ENCODE results near the gene PMM1. TPM values are rescaled to one million over a fixed set of nuclear protein-coding genes. Genes with fewer than 3 reads are reported as not detected.

The PMM1 gene
- total RNA-seq, 1 experiment from 2014 or later: 30.5 TPM

DNA sequence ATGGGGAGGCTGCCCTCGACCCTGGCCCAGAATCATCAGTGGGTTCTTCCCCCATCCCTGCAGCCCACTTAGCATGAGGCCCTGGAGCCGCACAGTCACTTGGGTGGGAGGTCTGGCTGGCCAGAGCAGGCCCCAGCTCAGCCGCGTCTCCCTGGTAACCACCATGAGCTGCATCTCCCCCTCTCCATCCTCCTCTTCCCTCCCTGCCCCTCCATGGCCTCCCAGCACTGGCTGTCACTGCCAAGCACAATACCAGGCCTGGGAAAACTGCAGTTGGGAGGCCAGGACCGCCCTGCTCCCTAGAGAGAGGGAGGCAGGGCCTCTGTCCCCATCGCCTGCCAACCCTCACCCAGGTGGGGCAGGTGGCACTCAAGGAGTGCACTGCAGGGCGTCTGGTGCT is 20.8 kb downstream of the PMM1 start:
- BruUV-seq (replicated peaks): no TSS peak
- Histone ChIP-seq H3K27ac (ENCODE audit: low read length) (no peak overlapping the region), H3K9me3 (ENCODE audit: control insufficient read depth, insufficient read depth, low read depth, low read length) (no peaks in the 10 kb centered on the region), H3K36me3 (ENCODE audit: control insufficient read depth, insufficient read depth, low read length) (no peaks in the 10 kb centered on the region), H3K4me3 (ENCODE audit: low read depth in 2 of 2, low read length in 2 of 2) (no peak overlapping the region), H3K4me1 (ENCODE audit: control insufficient read depth, insufficient read depth, low read length) (peaks cover 16% of the 10 kb centered on the region), H3K27me3 (ENCODE audit: control insufficient read depth, insufficient read depth, low read length) (no peaks in the 10 kb centered on the region)
- DNase-seq (ENCODE audit: low read depth, low spot score) (no peak), ATAC-seq (no peak)
- TF ChIP-seq SIN3A (IDR thresholded peaks at IDR 0.05; ENCODE audit: borderline replicate concordance, insufficient read depth, low read depth, low read length) (no peak), CTCF (IDR thresholded peaks at IDR 0.05) (no peak), REST (IDR thresholded peaks at IDR 0.05; ENCODE audit: insufficient read depth in 1 of 2, low read depth in 2 of 2, low read length in 1 of 2) (no peak), POLR2AphosphoS5 (IDR thresholded peaks at IDR 0.05; ENCODE audit: low read depth, low read length) (no peak), TCF7L2 (IDR thresholded peaks at IDR 0.05; ENCODE audit: low read depth, low read length) (no peak)
- CTCF ChIA-PET: no interaction called here
- intact Hi-C loops (cut with micrococcal nuclease; ENCODE audit: unreplicated experiment): no loop called here
- in situ Hi-C loops (cut with HindIII; ENCODE audit: low pct_unique_long_range_greater_than_20kb, low sequenced_read_pairs): no loop called here
- POLR2A ChIA-PET: no interaction called here

DNA sequence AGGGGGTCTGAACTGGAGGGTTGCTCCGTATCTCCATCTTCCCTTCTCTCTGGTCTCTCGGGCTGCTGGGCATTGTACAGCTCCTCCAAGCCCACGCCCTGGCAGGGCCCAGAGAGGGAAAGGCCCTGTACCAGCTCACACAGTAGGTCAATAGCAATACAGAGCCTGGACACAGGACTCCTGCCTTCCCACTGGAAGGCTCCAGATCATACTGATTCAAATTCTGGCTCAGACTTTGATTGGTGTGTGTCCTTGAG is 22.2 kb downstream of the PMM1 start:
- CTCF ChIA-PET: interaction anchor here (1.4 kb wide), 1 partner anchor 10 kb away, joined by 3 read pairs; no protein-coding TSS in a partner anchor
- POLR2A ChIA-PET: no interaction called here

More for the DNA sequence above, 22.2 kb downstream of the PMM1 start:
- ATAC-seq: no peak
- Histone ChIP-seq H3K27ac (ENCODE audit: low read length) (peak overlapping the region; percentile 39; the same call in 1 of the 2 replicates), H3K4me3 (ENCODE audit: low read depth in 2 of 2, low read length in 2 of 2) (no peak overlapping the region), H3K9me3 (ENCODE audit: control insufficient read depth, insufficient read depth, low read depth, low read length) (no peaks in the 10 kb centered on the region), H3K36me3 (ENCODE audit: control insufficient read depth, insufficient read depth, low read length) (no peaks in the 10 kb centered on the region), H3K27me3 (ENCODE audit: control insufficient read depth, insufficient read depth, low read length) (no peaks in the 10 kb centered on the region), H3K4me1 (ENCODE audit: control insufficient read depth, insufficient read depth, low read length) (peaks cover 30% of the 10 kb centered on the region)
- BruUV-seq (replicated peaks): no TSS peak
- intact Hi-C loops (cut with micrococcal nuclease; ENCODE audit: unreplicated experiment) (no loop called here), in situ Hi-C loops (cut with HindIII; ENCODE audit: low pct_unique_long_range_greater_than_20kb, low sequenced_read_pairs) (no loop called here)
- no peak for TF ChIP-seq CTCF (IDR thresholded peaks at IDR 0.05)
- TF ChIP-seq SIN3A (IDR thresholded peaks at IDR 0.05; ENCODE audit: borderline replicate concordance, insufficient read depth, low read depth, low read length): no peak
- TF ChIP-seq TCF7L2 (IDR thresholded peaks at IDR 0.05; ENCODE audit: low read depth, low read length): no peak
- TF ChIP-seq POLR2AphosphoS5 (IDR thresholded peaks at IDR 0.05; ENCODE audit: low read depth, low read length): no peak
- TF ChIP-seq REST (IDR thresholded peaks at IDR 0.05; ENCODE audit: insufficient read depth in 1 of 2, low read depth in 2 of 2, low read length in 1 of 2): no peak
- no peak for DNase-seq (ENCODE audit: low read depth, low spot score)
